Activated gamma-delta T cell treated with anti-CD3 and anti-CD28 coated beads, Interleukin-2, amount 50 U/mL, for 16 hours (primary cell): Measurements from ENCODE around the gene PRKRA.
"Not testable (repeated sequence)": the region's sequence is repeated elsewhere in the genome, so short reads cannot be mapped to it uniquely, and the experiment has no call there.

ENCODE experiments used
- DNase-seq: peaks from one replicate; pipeline ENCODE4 v3.0.0-alpha.2; 2020; ENCODE audit warnings: low read depth

Gene PRKRA

DNA sequence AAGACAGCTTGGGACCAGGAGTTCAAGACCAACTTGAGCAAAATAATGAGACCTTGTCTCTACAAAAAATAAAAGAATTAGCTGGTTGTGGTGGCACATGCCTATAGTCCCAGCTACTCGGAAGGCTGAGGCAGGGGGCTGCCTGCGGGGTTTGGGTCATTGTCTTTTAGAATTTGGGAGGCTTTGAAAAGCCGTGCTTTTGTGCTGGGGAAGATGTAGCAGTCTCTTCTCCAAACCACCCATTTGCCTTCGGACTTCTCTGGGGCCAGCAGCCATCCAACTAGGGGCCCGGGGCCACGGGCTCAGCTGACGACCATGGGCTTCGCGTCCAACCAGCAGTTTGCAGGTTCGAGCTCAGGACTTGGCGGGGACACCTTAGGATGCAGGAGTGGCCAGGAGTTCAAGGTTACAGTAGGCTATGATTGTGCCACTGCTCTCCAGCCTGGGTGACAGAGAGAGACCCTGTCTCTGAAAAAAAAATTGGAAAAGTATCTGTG lies 6.5 kb upstream of the PRKRA start:
- no peak for DNase-seq

DNA sequence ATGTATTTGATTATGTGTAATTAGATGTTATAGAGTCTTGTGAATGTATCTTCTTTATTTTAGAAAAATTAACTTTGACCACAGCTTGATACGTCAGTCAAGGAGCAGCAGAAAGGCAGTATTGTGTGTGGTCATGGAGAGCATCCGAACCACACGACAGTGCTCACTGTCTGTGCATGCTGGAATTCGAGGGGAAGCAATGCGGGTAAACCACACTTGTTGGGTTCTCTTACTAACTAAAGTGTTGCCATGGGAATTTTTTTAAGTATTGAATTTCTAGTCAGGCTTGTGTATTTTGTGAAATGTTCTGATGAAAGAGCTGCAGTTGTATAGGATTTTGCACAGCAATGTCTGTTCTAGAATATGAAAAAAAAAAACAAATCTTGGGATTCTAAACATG lies 5.0 kb upstream of the PRKRA start:
- no peak for DNase-seq

DNA sequence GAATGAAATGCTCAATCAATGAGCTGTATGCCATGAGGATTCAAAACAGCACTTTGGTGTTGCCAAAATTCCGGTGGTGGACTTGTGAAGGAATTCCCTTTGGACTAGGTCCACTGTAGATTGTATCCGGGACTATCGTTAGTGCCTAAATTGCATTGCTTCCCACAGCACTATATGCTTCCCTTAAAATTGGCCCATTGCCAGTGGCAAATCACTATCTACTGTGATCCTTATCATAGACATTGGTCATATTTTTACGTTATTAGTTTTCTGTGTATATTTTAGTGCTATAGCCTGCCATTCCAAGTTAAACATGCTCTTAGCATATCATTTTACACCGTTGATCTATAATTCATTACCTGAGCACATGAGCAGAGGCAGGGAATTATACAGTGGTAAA lies 1.9 kb upstream of the PRKRA start:
- no peak for DNase-seq

DNA sequence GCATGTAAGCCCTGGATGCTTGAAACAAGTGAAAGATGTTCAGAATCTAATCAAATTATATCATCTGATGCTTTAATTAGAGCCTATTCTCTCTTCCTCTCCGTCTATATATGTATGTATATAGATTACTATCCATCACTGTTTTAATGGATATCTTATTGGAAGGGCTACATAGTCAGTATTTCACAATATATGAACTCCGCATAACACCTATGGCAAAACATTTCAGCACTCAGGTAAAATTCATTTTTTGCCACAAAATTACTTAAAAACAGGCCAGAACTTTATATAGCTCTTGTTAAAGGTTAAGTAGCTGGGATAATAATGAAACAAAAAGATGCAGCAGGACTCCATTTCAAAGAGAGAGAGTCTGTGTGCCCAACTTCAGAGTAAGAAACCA lies 1.4 kb upstream of the PRKRA start:
- DNase-seq: no peak

DNA sequence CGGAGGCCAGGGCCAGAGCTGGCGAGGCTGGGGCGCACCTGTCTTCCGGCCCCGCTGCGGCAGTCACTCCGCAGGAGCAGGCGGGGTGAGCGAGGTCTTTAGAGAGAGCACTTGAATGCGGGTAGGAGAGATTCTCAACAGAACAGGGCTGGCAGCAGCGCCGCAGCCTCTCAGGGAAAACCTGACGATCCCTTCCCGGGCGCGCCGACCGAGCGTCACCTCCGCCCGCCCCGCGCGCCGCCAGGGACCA lies 526 bp downstream of the PRKRA start:
- peak; percentile 62 for DNase-seq

DNA sequence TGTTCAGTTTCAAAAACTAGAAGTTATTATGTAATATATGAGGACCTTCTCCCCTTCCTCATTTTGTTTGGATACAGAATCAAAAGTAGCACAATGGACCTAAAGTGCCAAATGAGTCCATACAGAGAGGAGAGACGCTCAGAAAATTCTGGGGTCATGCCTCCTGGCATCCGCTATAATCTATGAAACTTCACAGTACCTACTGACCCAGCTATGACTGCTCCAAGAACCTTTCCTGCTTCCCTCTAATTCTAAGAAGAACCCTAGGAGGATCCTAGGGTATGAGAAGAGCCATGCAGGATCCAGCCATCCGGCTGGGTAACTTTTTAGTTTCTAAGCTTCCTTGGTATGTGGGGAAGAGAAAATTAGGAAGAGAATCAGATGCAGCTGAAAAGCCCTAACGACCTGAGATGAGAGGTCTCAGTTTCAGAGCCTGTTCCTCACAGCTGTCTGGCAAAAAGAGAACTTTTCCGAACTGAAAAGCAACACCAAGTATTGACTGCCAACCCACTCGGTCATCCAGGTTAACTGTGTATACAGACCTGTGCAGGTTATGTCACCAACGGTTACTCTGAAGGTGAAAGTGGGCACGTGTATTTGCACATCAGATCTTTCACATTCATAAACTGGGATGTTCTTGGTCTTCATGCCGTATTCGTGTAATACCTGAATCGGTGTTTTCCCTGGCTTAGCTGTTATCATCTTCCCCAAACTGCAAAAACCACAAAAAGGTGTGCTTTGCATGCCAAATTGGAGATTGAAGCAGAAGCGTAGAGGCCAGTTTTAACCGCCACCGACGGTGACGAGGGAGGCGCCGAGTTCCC lies 1.1 kb downstream of the PRKRA start:
- DNase-seq: no peak

DNA sequence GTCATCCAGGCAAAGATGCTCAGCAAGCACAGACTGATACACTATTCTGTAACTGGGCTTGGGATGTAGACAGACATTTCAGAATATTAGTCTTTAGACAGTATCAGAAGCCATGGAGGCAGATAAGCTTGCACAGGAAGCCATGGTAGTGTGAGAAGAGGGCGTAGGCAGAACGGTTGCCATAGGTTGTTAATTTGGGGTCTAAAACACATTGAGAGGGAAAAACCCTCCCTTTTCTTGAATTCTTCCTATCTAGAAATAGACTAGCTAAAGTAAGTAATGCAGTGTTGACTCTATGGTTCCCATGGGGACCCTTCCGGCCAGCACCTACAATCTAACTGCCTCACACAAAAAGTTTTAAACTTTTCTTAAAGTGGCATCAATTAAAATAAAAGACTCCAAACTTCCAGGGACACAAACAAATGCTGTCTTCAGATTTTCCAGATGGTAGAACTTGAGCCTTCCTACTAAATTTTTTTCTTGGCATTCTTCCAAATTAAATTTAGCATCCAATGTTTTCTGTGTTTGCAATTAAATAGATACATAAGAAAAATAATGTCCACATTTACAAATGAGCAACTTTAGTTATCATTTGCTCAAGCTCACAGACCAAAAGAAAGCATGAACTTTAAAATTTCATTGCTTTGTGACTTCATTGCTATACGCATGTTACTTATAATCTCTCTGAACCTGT lies 1.9 kb downstream of the PRKRA start:
- no peak for DNase-seq

GRCh38 chr2:178441426-178441825 lies 9.5 kb downstream of the PRKRA start:
- no peak for DNase-seq

DNA sequence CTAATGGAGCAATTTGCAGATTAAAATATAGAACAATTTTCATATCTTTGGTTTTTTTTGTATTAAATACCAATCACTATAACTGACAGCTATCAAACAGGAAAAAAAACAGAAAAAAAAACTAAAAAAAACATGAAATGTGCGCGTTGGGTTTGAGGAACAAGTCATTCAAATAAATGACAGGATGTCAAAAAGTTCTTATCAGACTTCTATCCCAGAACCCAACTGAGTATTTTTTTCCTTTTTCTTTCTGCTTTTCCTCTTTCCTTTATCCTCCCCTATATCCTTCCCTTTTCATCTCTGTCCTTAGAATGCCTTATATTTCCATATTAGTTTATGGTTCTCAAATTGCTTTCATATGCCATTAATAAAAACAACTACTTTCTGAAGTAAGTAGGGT lies 14.3 kb downstream of the PRKRA start:
- DNase-seq: no peak

DNA sequence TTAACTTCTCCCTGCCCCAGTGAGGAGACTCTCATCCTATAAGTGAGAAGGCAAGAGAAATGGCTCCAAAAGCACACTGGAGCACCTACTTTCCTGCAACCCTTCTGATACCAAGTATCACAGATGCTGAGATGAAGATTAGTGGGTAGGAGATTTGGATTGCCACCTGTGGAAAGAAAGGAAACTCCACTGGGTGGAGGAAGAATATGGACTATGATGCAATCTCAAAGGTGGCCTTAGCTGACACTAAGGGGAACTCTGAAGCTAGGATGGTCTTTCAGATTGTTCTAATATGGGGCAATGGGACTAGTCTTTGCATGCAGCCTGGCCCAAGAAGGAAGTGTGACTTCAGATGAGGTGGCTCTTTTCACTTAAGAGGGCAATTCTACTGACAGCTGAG lies 21.6 kb downstream of the PRKRA start:
- no peak for DNase-seq

DNA sequence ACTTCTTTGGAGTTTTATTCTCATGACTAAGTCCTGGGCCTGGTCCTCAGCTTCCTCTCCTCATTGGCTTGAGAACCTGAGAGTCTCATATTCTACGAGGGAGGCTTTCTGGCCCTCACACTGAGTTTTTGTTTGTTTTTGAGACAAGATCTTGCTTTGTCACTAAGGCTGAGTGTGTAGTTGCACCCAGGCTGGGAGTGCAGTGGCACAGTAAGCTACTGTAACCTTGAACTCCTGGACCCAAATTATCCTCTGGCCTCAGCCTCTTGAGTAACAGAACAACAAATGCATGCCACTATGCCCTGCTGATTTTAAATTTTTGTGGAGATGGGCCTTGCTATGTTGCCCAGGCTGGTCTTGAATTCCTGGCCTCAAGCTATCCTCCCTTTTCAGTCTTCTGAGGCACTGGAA lies 22.6 kb downstream of the PRKRA start:
- no peak for DNase-seq

DNA sequence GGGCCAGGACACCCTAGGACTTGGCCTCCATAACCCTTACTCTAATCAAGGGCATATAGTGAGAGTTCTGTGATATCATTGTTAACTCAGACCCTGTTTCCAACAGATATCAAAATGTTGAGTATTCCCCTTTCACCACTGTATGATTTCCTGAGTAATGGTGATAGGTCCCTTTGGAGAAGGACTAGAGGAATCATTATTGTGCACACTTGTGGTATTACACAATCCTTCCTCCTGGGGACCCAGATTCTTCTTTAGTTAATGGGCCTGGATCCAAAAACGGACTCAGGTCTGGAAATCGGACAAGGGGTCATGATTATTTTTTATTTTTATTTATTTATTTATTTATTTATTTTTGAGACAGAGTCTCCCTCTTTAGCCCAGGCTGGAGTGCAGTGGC lies 23.5 kb downstream of the PRKRA start:
- no peak for DNase-seq

GRCh38 chr2:178426388-178426787 lies 24.6 kb downstream of the PRKRA start:
- no peak for DNase-seq

- DNase-seq: no peak
These were observed 25.6 kb downstream of the PRKRA start for GRCh38 chr2:178425255-178425827.

DNA sequence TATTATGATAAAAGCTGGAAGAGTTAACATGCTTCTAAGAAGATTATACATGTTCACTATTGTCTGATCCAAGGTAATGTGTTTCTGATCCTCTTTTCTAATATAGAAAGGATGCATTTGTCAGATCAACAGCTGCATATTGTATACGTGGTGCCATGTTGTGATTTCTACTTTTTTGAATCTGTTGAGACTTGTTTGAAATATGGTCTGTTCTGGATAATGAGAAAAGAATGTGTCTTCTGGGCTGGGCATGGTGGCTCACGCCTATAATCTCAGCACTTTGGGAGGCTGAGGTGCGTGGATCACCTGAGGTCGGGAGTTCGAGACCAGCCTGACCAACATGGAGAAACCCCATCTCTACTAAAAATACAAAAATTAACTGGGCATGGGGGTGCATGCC lies 27.2 kb downstream of the PRKRA start:
- not testable (repeated sequence) for DNase-seq

DNA sequence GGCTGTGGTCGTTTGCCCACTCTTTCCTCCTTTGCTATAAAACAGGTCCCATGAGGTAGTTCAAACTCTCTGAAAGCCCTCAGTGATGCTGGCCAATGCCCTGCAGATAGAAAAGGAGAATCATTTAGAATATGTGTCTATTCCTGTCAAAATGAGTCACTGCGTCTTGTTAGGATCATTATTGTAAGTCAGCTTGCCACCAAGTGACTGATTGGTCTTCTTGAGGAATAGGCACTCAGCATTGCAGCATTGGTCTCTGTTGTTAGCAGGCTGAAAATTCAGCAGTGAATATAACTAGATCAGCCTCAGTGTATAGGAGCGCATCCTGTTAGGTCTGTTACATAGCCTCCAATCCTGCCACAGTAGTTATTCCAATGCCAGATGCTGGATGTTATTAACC lies 28.9 kb downstream of the PRKRA start:
- DNase-seq: no peak

- no peak for DNase-seq
These were observed 30.4 kb downstream of the PRKRA start for GRCh38 chr2:178420463-178420999.

DNA sequence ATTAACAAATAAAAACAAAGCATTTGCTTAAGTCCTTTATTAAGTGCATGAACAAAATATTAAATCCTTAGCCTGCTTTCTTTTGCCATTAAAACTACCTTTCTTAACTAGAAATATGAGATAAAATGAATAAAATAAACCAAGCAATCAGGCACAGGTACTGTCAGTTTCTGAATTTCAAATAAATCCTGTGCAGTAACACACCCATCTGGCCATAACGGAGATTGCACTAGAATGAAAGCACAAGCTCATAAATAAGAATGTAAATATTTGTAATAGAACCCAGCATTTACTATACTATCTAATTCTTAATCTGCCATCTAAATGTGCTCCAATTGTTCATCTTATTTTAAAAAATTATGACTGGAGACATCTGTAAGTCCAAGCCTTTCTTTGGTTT lies 31.9 kb downstream of the PRKRA start:
- no peak for DNase-seq

- no peak for DNase-seq
These were observed 32.5 kb downstream of the PRKRA start for GRCh38 chr2:178418426-178418825.

DNA sequence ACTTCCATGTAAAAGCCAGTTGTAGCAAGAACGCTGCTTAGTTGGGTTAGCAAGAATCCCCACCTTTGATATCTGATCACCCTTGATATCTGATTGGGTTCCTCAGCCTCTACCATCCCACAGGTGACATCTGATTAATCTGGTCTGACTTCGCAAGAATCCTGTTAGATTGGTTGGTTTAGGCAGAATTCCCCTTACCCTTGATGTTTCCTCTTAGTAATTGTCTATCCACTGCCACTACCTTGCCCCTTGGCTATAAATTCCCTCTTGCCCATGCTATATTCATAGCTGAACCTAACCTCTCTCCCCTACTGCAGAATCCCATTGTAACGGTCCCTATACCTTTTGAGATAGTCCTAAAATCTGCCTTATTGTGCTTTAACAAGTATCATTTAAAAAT lies 33.1 kb downstream of the PRKRA start:
- DNase-seq: no peak

- DNase-seq: no peak
These were observed 35.0 kb downstream of the PRKRA start for GRCh38 chr2:178415979-178416378.

- DNase-seq: peak; percentile 65
These were observed 36.4 kb downstream of the PRKRA start for GRCh38 chr2:178414266-178415247.
